Activated T-helper 2 cell treated with anti-CD3 and anti-CD28 coated beads, Interferon-gamma antibody, Interleukin-2, Interleukin-4, amounts not matched to agents 10 μg/mL and 5 μg/mL and 100 μg/mL, durations not matched to agents 14 hours and 24 hours and 36 hours (primary cell): ENCODE measurements around the gene ADSS2. TPM values are rescaled to one million over a fixed set of nuclear protein-coding genes. Genes with fewer than 3 reads are reported as not detected.

Experiments
- DNase-seq: peaks from one replicate; pipeline ENCODE4 v3.0.0; 2021; ENCODE audit warnings: low spot score
- H3K27ac Mint-ChIP-seq: one replicate; pipeline ENCODE4 v1.8.0; 2021; ENCODE audit warnings: mixed read lengths
- H3K27me3 Mint-ChIP-seq: one replicate; pipeline ENCODE4 v1.8.0; 2021; ENCODE audit warnings: low read depth, mixed read lengths
- H3K36me3 Mint-ChIP-seq: one replicate; pipeline ENCODE4 v1.8.0; 2021; ENCODE audit warnings: low read depth, mixed read lengths
- H3K4me1 Mint-ChIP-seq: one replicate; pipeline ENCODE4 v1.8.0; 2021; ENCODE audit warnings: low read depth, mixed read lengths
- H3K4me3 Mint-ChIP-seq: one replicate; pipeline ENCODE4 v1.8.0; 2021; ENCODE audit warnings: low read depth, mild to moderate bottlenecking, moderate library complexity, mixed read lengths
- H3K9me3 Mint-ChIP-seq: one replicate; pipeline ENCODE4 v1.8.0; 2021; ENCODE audit warnings: mixed read lengths
- intact Hi-C: fragments of 100-400 bp; cut with micrococcal nuclease; formaldehyde crosslinking; loops from one replicate; pipeline ENCODE4 v1.15.1; 2023
- total RNA-seq: library from RNA; stranded (reverse); gene quantifications from 2 replicates; pipeline ENCODE4 v1.2.3, GENCODE V29; 2022

The ADSS2 gene
- total RNA-seq, 1 donor from 2014 or later = 66.1 TPM

DNA sequence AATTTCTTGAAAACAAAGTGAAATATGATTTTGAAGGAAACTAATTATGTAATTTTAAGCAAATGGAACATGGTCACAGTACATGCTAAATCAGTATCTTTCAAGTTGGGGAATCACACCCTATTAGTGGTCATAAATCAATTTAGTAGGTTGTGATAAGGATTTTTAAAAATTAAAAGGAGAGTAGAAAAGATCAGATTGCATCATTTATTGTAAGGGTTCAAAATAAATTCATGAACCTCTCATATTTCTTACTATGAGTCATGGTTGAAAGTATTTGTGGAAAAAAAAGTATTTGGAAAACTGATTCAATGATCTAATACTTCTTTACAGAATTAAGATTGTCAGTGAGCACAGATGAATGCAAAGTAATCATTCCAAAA is 14.6 kb downstream of the ADSS2 start:
- H3K4me1 Mint-ChIP-seq = peaks cover 31% of the 10 kb centered on the region
- peaks cover 45% of the 10 kb centered on the region for H3K36me3 Mint-ChIP-seq
- DNase-seq = no peak
- H3K4me3 Mint-ChIP-seq = no peak overlapping the region
- no peak overlapping the region for H3K27ac Mint-ChIP-seq
- no peaks in the 10 kb centered on the region for H3K27me3 Mint-ChIP-seq
- intact Hi-C loops = no loop called here
- H3K9me3 Mint-ChIP-seq = no peaks in the 10 kb centered on the region

DNA sequence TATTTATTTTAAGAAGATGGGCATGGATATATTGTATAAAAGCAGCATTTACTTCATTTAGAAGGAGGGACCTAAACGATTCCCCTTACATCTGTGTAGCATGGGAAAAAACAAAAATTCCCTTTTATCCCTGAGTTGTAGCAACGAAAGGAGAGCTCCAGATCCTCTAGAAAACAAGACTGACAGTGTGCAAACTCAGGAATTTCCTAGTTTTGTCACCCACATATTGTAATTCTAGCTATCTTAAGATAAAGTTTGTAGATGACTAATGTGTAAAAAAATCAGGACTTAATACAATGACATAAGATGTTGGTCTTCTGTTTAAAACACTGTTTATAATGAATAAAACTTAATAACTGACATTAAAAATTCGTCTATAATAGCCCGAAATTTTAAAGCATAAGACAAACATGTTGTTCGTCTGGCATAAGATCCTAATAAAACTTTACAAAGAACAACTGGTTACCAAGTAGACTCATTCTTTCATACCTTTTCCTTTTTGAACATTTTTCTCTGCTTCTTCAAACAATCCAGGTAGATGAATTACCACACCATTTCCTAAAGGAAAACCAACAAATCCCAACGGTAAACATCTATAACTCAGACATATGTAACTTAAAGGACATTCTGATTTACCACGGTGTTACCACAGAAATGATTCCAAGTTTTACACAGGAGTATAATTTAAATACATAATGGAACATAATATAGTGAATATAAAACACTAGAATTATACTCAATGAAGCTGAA is 15.2 kb downstream of the ADSS2 start:
- DNase-seq = no peak
- Mint-ChIP-seq H3K36me3 (peaks cover 49% of the 10 kb centered on the region), H3K27me3 (no peaks in the 10 kb centered on the region), H3K9me3 (no peaks in the 10 kb centered on the region), H3K4me1 (peaks cover 31% of the 10 kb centered on the region), H3K4me3 (no peak overlapping the region), H3K27ac (peak overlapping the region; percentile 93)
- intact Hi-C loops = loop anchor here (1.0 kb wide), 1 partner anchor 14 kb away; no protein-coding TSS in a partner anchor

DNA sequence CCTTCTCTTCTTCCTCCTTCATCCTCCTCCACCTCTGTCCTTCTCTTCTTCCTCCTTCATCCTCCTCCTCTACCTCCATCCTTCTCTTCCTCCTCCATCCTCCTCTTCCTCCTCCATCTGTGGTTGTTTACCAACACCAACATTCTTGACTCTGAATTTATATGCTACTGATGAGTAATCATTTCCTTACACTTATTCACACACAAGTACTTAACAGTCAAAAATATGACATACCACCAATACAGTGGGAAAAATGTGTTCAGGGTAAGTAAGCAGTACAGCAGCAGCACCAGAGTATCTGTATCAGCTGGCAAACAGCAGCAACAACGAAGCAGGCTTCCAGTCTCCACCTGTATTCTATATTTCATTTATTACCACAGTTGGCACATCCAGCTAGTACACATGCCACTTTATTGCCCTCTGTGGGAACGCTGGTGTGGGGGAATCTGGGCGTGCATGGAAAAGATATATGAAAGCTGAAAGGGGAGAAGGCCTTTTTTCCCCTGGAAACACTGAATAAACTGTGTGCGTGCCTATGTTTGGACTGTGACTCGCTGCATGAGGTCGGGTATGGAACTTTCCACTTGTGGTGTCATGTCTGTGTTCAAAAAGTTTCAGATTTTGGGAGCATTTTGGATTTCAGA is 16.0 kb downstream of the ADSS2 start:
- DNase-seq = no peak
- H3K9me3 Mint-ChIP-seq = no peaks in the 10 kb centered on the region
- peak overlapping the region; percentile 26 for H3K4me3 Mint-ChIP-seq
- H3K4me1 Mint-ChIP-seq = peaks cover 31% of the 10 kb centered on the region
- intact Hi-C loops = loop anchor here (1.0 kb wide), 2 partner anchors 15 to 112 kb away; no protein-coding TSS in a partner anchor
- H3K27me3 Mint-ChIP-seq = no peaks in the 10 kb centered on the region
- peak overlapping the region; percentile 93 for H3K27ac Mint-ChIP-seq
- H3K36me3 Mint-ChIP-seq = peaks cover 52% of the 10 kb centered on the region

DNA sequence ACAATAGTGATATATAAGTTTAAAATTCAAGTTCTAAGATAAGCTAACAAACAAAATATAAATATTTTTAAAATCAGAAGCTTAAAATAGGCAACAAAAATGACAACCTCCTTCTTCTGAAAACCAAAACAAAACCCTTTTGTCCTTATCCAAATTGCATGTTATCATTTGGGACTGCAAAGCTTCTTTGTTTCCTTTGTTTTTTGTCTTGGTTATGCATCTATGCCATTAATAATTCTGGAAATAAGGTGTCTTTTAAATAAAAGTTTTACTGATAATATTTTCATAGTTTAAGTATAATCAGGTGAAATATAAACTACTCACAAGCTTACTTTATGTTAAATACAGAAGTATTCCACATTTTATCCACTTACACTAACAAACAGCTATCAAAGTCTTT is 20.5 kb downstream of the ADSS2 start:
- H3K36me3 Mint-ChIP-seq = peaks cover 52% of the 10 kb centered on the region
- no peaks in the 10 kb centered on the region for H3K27me3 Mint-ChIP-seq
- no peak overlapping the region for H3K27ac Mint-ChIP-seq
- H3K4me3 Mint-ChIP-seq = no peak overlapping the region
- no peaks in the 10 kb centered on the region for H3K9me3 Mint-ChIP-seq
- DNase-seq = no peak
- peaks cover 22% of the 10 kb centered on the region for H3K4me1 Mint-ChIP-seq
- intact Hi-C loops = no loop called here

DNA sequence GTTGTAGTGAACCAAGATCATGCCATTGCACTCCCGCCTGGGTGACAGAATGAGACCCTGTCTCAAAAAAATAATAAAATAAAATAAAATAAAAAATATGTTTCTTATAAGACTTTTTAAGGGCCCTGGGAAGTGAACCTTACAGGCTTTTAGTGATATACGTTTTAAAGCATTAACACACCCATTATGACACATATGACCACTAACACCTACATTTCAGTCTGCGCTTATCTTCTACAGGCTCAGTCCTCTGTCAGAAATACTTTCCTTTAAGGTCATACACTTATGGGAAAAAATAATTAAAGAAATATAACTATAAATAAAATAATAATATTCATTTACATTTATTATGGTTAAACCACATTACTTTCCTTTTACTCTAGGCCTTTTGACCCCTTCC is 21.9 kb downstream of the ADSS2 start:
- no peak for DNase-seq
- no peaks in the 10 kb centered on the region for H3K9me3 Mint-ChIP-seq
- intact Hi-C loops = no loop called here
- H3K4me3 Mint-ChIP-seq = no peak overlapping the region
- peaks cover 21% of the 10 kb centered on the region for H3K4me1 Mint-ChIP-seq
- H3K36me3 Mint-ChIP-seq = peaks cover 51% of the 10 kb centered on the region
- H3K27me3 Mint-ChIP-seq = no peaks in the 10 kb centered on the region
- no peak overlapping the region for H3K27ac Mint-ChIP-seq

DNA sequence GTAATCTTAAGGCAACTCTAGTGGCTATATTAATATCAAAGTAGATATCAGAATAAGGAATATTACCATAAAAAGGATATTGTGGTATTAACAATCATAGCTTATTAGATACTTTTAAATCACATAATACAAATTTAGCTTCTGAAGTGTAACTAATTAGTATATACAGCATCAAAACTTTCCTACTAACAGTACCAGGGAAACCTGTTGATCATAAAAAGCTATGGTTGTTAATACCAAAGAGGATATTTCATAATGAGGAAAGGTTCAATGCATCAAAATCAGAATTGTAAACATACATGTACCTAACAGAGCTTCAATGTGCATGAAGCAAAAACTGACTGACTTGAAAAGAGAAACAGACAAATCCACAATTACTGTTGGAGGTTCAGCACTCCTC is 24.1 kb downstream of the ADSS2 start:
- H3K4me3 Mint-ChIP-seq = no peak overlapping the region
- H3K4me1 Mint-ChIP-seq = peaks cover 30% of the 10 kb centered on the region
- H3K36me3 Mint-ChIP-seq = peaks cover 59% of the 10 kb centered on the region
- no peak overlapping the region for H3K27ac Mint-ChIP-seq
- H3K27me3 Mint-ChIP-seq = no peaks in the 10 kb centered on the region
- intact Hi-C loops = no loop called here
- H3K9me3 Mint-ChIP-seq = no peaks in the 10 kb centered on the region
- no peak for DNase-seq

DNA sequence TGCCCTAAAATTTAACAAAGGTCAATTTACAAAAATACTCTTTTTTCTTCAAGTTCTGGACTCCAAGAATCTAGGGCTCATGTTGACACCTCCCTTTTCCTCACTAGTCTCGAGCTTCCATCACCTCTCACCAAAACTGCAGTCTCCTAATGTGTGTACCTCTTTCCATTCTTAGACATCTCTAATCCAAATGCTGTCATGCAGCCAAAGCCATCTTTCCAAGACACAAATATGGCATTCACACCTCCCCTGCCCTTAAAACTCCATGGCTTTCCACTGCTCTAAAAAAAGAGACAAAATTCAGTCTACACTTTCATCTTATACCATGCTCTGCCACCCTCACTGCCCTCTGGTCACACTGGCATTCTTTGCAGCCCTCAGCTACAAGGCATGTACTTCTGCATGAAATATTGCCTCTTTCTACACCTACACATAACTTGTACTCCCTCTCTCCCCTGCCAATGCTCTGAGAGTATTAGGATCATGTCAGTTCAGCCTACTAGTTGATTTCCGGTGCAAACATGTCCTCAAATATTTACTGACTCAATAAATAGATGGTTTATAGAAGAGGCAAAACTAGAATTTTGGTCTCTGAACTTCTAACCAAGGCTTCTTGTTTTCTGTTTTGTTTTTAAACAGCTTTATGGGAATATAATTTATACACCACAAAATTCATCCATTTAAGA is 26.9 kb downstream of the ADSS2 start:
- Mint-ChIP-seq H3K4me3 (no peak overlapping the region), H3K9me3 (no peaks in the 10 kb centered on the region), H3K27ac (no peak overlapping the region), H3K27me3 (no peaks in the 10 kb centered on the region), H3K4me1 (peaks cover 31% of the 10 kb centered on the region), H3K36me3 (peaks cover 56% of the 10 kb centered on the region)
- intact Hi-C loops = no loop called here
- DNase-seq = no peak

DNA sequence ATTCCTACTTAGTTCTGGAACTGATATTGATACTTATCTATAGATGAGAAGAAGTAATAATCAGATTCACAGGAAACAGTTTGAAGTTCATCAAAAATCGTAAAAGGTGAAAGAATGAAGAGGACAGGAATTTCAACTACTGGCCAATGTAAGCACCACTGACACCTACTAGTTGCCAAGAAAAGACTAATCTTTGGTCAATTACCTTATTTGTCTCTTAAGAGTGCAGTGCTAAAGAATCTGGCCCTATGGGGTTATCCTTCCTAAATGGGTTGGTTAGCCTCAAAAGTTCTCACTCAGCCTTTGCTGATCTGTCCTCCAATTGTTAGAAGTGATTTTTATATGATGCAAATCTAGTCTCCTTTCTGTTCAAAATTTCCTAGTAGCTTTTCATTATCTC is 29.5 kb downstream of the ADSS2 start:
- intact Hi-C loops = no loop called here
- no peaks in the 10 kb centered on the region for H3K27me3 Mint-ChIP-seq
- H3K4me3 Mint-ChIP-seq = no peak overlapping the region
- no peak for DNase-seq
- peaks cover 71% of the 10 kb centered on the region for H3K36me3 Mint-ChIP-seq
- peaks cover 26% of the 10 kb centered on the region for H3K4me1 Mint-ChIP-seq
- no peaks in the 10 kb centered on the region for H3K9me3 Mint-ChIP-seq
- peak overlapping the region; percentile 19 for H3K27ac Mint-ChIP-seq

DNA sequence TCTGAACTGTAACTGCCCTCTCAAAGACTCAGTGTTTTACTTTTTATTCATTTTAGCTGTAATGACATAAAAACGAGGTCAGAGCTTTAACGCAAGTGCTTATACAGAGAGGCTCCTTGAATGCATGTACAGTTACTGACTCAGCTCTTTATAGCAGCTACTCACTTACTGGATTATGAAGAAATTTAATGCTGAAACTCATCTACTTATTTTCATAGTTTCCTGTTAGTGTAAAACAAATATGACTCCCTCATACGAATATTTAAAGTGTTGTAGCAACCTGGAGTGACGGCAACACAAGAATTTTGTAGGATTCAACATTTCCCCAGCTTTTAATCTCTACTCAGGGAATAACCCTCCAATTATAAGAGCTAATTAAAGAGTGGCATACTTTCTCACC is 32.7 kb downstream of the ADSS2 start:
- Mint-ChIP-seq H3K4me3 (no peak overlapping the region), H3K27ac (peak overlapping the region; percentile 49), H3K9me3 (no peaks in the 10 kb centered on the region), H3K27me3 (no peaks in the 10 kb centered on the region), H3K36me3 (peaks cover 79% of the 10 kb centered on the region), H3K4me1 (peaks cover 20% of the 10 kb centered on the region)
- DNase-seq = no peak
- intact Hi-C loops = no loop called here

DNA sequence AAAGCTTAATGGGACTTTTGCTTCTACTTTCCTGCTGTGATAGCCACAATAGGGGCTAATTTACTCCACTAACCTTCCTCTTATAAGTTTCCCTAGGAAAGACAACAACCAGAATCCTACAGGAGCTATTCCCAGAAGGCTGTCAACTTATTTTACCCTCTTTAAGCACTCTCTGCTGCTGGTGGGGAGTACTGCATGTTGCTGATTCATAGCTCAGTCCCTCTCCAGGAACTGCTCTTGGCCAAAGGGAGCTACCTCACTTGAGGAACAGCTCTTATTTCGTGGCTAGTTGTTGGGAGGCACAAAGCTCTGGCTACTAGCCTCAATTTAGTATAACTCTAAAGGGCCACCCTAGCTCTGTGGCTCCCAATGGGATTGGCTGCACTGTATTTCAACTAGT is 37.2 kb downstream of the ADSS2 start:
- Mint-ChIP-seq H3K27me3 (no peaks in the 10 kb centered on the region), H3K4me3 (no peak overlapping the region), H3K27ac (no peak overlapping the region), H3K36me3 (peaks cover 96% of the 10 kb centered on the region), H3K4me1 (peaks cover 30% of the 10 kb centered on the region), H3K9me3 (no peaks in the 10 kb centered on the region)
- intact Hi-C loops = no loop called here
- no peak for DNase-seq

DNA sequence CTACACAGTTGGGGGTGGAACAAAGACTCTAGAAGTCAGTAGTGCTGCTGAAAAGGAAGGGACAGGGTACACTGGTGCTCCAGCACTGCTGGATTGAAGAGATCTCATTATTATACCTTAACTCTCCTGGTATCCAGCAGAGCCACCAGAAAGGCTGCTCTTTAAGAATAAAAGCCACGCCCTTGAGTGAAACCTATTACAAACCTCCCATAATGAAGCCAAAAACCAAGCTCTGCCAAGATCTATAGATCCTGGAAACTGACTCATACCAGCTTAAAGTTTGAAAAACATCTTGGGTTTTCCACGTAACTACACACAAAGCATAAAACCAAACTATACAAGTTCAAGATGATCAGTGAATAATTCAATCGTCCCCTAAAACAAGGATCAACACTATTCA is 38.0 kb downstream of the ADSS2 start:
- Mint-ChIP-seq H3K36me3 (peaks cover 96% of the 10 kb centered on the region), H3K4me1 (peaks cover 28% of the 10 kb centered on the region), H3K4me3 (peak overlapping the region; percentile 26), H3K9me3 (no peaks in the 10 kb centered on the region), H3K27ac (peak overlapping the region; percentile 87), H3K27me3 (no peaks in the 10 kb centered on the region)
- intact Hi-C loops = no loop called here
- no peak for DNase-seq

DNA sequence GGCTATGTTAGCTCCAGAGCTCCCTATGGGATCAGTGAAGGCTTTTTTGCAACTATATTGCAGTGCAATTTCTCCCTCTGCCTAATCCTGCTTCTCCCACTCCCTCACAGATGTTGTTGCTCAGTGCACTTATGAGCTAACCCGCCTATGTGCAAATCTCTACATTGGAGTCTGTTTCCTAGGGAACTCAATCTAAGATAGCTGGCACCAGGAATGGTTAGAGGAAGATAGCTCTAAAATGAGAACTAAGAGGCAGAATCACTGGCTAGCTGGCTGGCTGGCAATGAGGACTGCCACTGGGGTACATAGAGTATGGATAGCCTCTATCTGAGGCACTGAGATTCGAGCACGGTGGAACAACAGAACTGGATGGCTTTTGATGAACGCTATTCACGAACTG is 39.5 kb downstream of the ADSS2 start:
- Mint-ChIP-seq H3K4me3 (no peak overlapping the region), H3K27me3 (no peaks in the 10 kb centered on the region), H3K27ac (no peak overlapping the region), H3K4me1 (peaks cover 31% of the 10 kb centered on the region), H3K36me3 (peaks cover 97% of the 10 kb centered on the region), H3K9me3 (no peaks in the 10 kb centered on the region)
- intact Hi-C loops = no loop called here
- no peak for DNase-seq

DNA sequence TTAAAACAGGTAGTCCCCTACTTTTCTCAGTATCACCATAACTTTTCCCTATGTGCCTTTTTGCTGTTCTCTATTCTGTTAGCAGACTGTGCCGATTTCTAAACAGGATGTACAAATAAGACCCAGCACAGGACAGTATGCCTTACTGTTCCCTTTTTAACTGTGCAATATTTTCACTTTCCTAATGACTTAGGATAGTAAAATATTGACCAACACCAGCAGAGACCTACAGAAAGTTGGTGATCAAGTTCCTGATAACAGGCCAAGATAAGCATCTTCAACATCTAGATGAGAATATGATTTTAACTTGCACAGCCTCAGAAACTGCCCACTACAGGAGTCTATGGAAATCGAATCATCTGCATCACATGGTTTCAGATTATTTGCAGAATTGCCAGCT is 42.0 kb downstream of the ADSS2 start:
- Mint-ChIP-seq H3K36me3 (peaks cover 95% of the 10 kb centered on the region), H3K27me3 (no peaks in the 10 kb centered on the region), H3K4me3 (no peak overlapping the region), H3K9me3 (no peaks in the 10 kb centered on the region), H3K4me1 (peaks cover 33% of the 10 kb centered on the region), H3K27ac (no peak overlapping the region)
- DNase-seq = no peak
- intact Hi-C loops = no loop called here
